Psoas muscle (tissue), 8 donors: ENCODE measurements around the gene JPH3. TPM values are rescaled to one million over a fixed set of nuclear protein-coding genes. Genes with fewer than 3 reads are reported as not detected.

ENCODE experiments used
- ATAC-seq, 4 donors: fragments of 200-7000 bp; cut with Tn5 transposase; one replicate each; pipeline ENCODE4 v1.9.1; 2020; ENCODE audit warnings: moderate library complexity in 3 of 4, mild to moderate bottlenecking in 2 of 4
- DNase-seq, 2 donors: peaks; one replicate each; pipeline ENCODE4 v3.0.0-alpha.2; 2020
- H3K27ac ChIP-seq: fragments of 200-600 bp; one replicate; pipeline ENCODE4 v1.8.0; 2022
- H3K27me3 ChIP-seq, 3 donors: fragments of 200-600 bp in 1 of 3; one replicate each; pipeline versions ENCODE4 v1.6.1 to v1.8.0; 2013 to 2022; ENCODE audit warnings: low read length in 2 of 3, mild to moderate bottlenecking in 2 of 3, moderate library complexity in 1 of 3; ENCODE audit not compliant: insufficient read depth in 3 of 3
- H3K36me3 ChIP-seq, 2 donors: fragments of 200-600 bp in 1 of 2; one replicate each; pipeline versions ENCODE4 v1.6.1 to v1.8.0; 2013 to 2022; ENCODE audit warnings: low read depth in 1 of 2, mild to moderate bottlenecking in 1 of 2, moderate library complexity in 1 of 2; ENCODE audit not compliant: insufficient read depth in 1 of 2
- H3K4me1 ChIP-seq: fragments of 200-600 bp; one replicate; pipeline ENCODE4 v1.8.0; 2022
- H3K4me3 ChIP-seq: fragments of 200-600 bp; one replicate; pipeline ENCODE4 v1.8.0; 2022; ENCODE audit warnings: mild to moderate bottlenecking
- H3K9me3 ChIP-seq: fragments of 200-600 bp; one replicate; pipeline ENCODE4 v1.8.0; 2022
- WGBS, 3 donors: extraction: QIAGEN DNeasy Blood & Tissue Kit; methylation state at CpG; one replicate each; pipeline versions ENCODE4 v1.1.6 to v1.1.7; 2013; 5-methylcytosine and 5-hydroxymethylcytosine counted together
- intact Hi-C, 2 donors: fragments of 100-400 bp; cut with DNase I; formaldehyde crosslinking; loops; one replicate each; pipeline versions ENCODE4 v1.11.0 to v1.14.2; 2022
- polyA plus RNA-seq, 3 donors: library from polyadenylated mRNA; stranded (reverse); fragments of 200-250 nt; gene quantifications; one replicate each; pipeline ENCODE4 v1.2.3, GENCODE V29; 2013
- total RNA-seq, 4 donors: library from RNA; stranded (reverse); fragmentation: NEBNext Ultra II Directional in 2 of 4; extraction: Animal tissue kit (Norgen Biotek cat#: 25700) in 2 of 4; gene quantifications; one replicate each; pipeline versions ENCODE4 v1.2.1 to v1.2.4, GENCODE V29; 2021 to 2023
- TF ChIP-seq, protein P1 (sequence below): fragments of 200-600 bp; IDR thresholded peaks from one replicate; pipeline ENCODE4 v1.8.0; 2022; ENCODE audit warnings: antibody characterized with exemption
- donor health status: healthy with polysubstance abuse.
- donor health status: DM: no; HTN: no; CAD: no; lungs with moderate emphysema.
- donor health status: Bipolar disorder and iron deficiency.
- donor health status: healthy.
- donor health status: DM: yes; HTN: yes; CAD: no.
- donor health status: DM: no; HTN: no; CAD: no.
- donor health status: DM: no; HTN: no; CAD: no.
- donor health status: DM: yes; HTN: yes; CAD: no.

Gene JPH3
- total and polyA plus RNA-seq, 7 donors, result 0.03 to 0.13 (median 0.04) TPM; not detected in 2

GRCh38 chr16:87579691-87580090 lies 22.6 kb upstream of the JPH3 start:
- TF ChIP-seq, protein P1, sequence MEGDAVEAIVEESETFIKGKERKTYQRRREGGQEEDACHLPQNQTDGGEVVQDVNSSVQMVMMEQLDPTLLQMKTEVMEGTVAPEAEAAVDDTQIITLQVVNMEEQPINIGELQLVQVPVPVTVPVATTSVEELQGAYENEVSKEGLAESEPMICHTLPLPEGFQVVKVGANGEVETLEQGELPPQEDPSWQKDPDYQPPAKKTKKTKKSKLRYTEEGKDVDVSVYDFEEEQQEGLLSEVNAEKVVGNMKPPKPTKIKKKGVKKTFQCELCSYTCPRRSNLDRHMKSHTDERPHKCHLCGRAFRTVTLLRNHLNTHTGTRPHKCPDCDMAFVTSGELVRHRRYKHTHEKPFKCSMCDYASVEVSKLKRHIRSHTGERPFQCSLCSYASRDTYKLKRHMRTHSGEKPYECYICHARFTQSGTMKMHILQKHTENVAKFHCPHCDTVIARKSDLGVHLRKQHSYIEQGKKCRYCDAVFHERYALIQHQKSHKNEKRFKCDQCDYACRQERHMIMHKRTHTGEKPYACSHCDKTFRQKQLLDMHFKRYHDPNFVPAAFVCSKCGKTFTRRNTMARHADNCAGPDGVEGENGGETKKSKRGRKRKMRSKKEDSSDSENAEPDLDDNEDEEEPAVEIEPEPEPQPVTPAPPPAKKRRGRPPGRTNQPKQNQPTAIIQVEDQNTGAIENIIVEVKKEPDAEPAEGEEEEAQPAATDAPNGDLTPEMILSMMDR, result no peak
- Histone ChIP-seq H3K4me3 (no peak overlapping the region), H3K27ac (no peak overlapping the region), H3K36me3 (no peaks in the 10 kb centered on the region), H3K4me1 (peaks cover 5% of the 10 kb centered on the region), H3K9me3 (no peaks in the 10 kb centered on the region), H3K27me3 (peaks cover 0 to 15% (median 3%) of the 10 kb centered on the region in 3 donors)
- DNase-seq (no peak), ATAC-seq (no peak)
- WGBS, 3 donors, result 78 to 85% (median 83%) methylated on average over 4 of the region's 4 CpGs
- intact Hi-C loops, result no loop called here

DNA sequence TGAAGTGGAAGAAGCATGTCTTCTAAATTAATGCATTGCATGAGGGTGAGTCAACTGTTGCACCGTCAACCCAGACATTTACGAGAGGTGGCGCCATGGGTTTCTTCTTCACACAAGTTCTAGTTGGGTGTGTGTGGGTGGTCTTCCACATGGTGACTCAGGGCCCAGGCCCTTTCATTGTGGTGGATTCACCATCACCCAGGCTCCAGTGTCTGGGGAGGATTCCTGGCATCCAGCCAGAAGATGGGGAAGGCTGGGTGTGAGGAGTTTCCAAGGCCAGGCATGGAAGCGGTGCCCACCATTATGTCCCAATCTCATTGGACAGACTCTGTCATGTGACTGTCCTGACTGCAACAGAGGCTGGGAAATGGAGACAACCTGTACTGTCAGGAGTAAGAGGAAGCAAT lies 21.4 kb upstream of the JPH3 start:
- Histone ChIP-seq H3K9me3 (no peaks in the 10 kb centered on the region), H3K4me3 (no peak overlapping the region), H3K36me3 (no peaks in the 10 kb centered on the region), H3K27me3 (peaks cover 0 to 17% (median 2%) of the 10 kb centered on the region in 3 donors), H3K4me1 (peaks cover 5% of the 10 kb centered on the region), H3K27ac (no peak overlapping the region)
- no peak for ATAC-seq
- TF ChIP-seq, protein P1, result no peak
- intact Hi-C loops, result no loop called here
- no peak for DNase-seq
- WGBS, 3 donors, result 94 to 96% (median 95%) methylated on average over 4 of the region's 4 CpGs

DNA sequence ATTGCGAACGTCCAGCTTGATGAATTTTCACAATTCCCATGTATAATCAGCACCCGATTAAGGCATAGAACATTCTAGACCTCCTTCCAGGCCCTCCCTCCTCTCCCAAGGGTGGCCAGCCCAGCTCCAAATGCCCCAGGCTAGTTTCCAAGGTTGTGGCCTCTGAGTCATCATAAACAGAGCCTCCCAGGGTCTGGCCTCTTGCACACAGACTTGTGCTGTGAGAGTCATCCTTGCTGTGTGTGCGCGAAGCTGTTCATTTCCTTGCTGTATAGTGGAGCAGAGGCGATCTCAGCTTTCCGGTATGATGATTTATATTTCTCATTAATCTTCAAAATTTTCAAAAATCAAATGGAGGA lies 20.5 kb upstream of the JPH3 start:
- peak; percentile 69 to 80 for DNase-seq
- Histone ChIP-seq H3K4me3 (peak overlapping the region; percentile 36), H3K27me3 (peaks cover 0 to 20% (median 4%) of the 10 kb centered on the region in 3 donors), H3K9me3 (no peaks in the 10 kb centered on the region), H3K36me3 (no peaks in the 10 kb centered on the region), H3K27ac (peak overlapping the region; percentile 73), H3K4me1 (peaks cover 5% of the 10 kb centered on the region)
- 32 to 47% (median 35%) methylated on average over 7 of the region's 7 CpGs for WGBS, 3 donors
- intact Hi-C loops, result no loop called here
- ATAC-seq, result peak; percentile 85 to 90 (median 87)
- TF ChIP-seq, protein P1, result no peak

DNA sequence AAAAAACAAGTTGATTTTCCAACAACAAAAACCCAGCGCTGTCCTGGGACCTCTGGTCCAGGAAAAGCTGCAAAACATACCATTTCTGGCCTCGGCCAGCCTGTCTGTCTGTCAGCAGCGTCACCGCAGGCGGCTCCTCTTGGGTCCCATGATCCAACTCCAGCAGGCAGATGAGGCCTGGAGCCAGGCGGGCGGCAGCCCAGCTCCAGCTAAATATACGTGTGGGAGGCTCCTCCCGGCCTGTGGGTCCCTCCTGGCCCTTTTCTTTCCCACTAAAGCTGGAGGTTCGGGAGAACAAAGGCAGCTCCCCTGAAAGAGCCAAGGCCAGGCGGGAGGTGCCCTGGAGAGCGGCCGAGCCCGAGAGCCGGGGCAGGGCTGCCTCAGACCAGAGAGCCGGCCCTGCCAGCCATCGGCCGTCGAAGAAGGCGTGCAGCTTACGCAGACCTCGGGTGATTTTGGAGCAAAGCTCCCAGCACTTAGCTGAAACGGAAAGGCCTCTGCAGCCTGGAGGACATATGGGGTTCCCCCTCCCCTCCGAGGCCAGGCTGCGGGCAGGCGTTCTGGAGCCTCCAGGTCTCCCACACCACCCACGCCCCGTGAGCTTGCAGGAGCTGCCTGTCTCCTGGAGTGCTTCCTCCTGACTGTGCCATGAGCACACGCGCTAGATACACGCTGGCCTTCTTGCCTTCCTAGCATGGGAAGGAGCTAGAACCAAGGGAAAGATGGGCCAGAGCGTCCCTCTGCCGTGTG lies 19.9 kb upstream of the JPH3 start:
- 35 to 41% (median 39%) methylated on average over 32 to 33 of the region's 33 CpGs for WGBS, 3 donors
- peaks cover 0 to 19% (median 3%) of the 10 kb centered on the region in 3 donors for H3K27me3 ChIP-seq
- intact Hi-C loops, result no loop called here

More for the DNA sequence above, 19.9 kb upstream of the JPH3 start:
- Histone ChIP-seq H3K27ac (peak overlapping the region; percentile 73), H3K4me1 (peaks cover 5% of the 10 kb centered on the region), H3K4me3 (peak overlapping the region; percentile 36), H3K9me3 (no peaks in the 10 kb centered on the region), H3K36me3 (no peaks in the 10 kb centered on the region)
- TF ChIP-seq, protein P1, result no peak
- DNase-seq, result peak; percentile 61 to 73
- ATAC-seq, result peak; percentile 57 to 85 (median 72)
